HEK293T (cell line): ENCODE results near the gene DAND5.

Experiments used
- ARNT ChIP-seq: fragments of 450-650 bp; IDR thresholded peaks from 2 replicates; pipeline ENCODE4 v1.6.1; 2017; ENCODE audit warnings: mild to moderate bottlenecking
- BHLHE40 ChIP-seq: fragments of 450-650 bp; IDR thresholded peaks from 2 replicates; pipeline ENCODE4 v1.6.1; 2016; ENCODE audit warnings: mild to moderate bottlenecking, moderate library complexity, borderline replicate concordance
- CTBP1 ChIP-seq: fragments of 450-650 bp; IDR thresholded peaks from 2 replicates; pipeline ENCODE4 v1.6.1; 2016; ENCODE audit warnings: borderline replicate concordance
- ELF4 ChIP-seq: fragments of 450-650 bp; IDR thresholded peaks from 2 replicates; pipeline ENCODE4 v1.6.1; 2017; ENCODE audit warnings: antibody characterized with exemption
- FOXA1 ChIP-seq: fragments of 450-650 bp; IDR thresholded peaks from 2 replicates; pipeline ENCODE4 v1.6.1; 2016; ENCODE audit warnings: mild to moderate bottlenecking
- HDGF ChIP-seq: fragments of 450-650 bp; IDR thresholded peaks from 2 replicates; pipeline ENCODE4 v1.6.1; 2017; ENCODE audit warnings: antibody characterized with exemption, borderline replicate concordance
- NFRKB ChIP-seq: fragments of 450-650 bp; IDR thresholded peaks from 2 replicates; pipeline ENCODE4 v1.6.1; 2016; ENCODE audit warnings: mild to moderate bottlenecking, moderate library complexity
- PKNOX1 ChIP-seq: fragments of 450-650 bp; IDR thresholded peaks from 2 replicates; pipeline ENCODE4 v1.6.1; 2016
- SP1 ChIP-seq: fragments of 450-650 bp; IDR thresholded peaks from 2 replicates; pipeline ENCODE4 v1.6.1; 2017
- SUZ12 ChIP-seq: fragments of 450-650 bp; IDR thresholded peaks from 2 replicates; pipeline ENCODE4 v1.6.1; 2016; ENCODE audit warnings: mild to moderate bottlenecking
- ZNF384 ChIP-seq: fragments of 450-650 bp; IDR thresholded peaks from 2 replicates; pipeline ENCODE4 v1.6.1; 2016

- TF ChIP-seq BHLHE40 = no peak
- TF ChIP-seq SP1 = no peak
- 0 out of 2 replicates have a peak, but pooled peaks have one; percentile 24 for TF ChIP-seq ZNF384
- no peak for TF ChIP-seq NFRKB
- no peak for TF ChIP-seq SUZ12
- no peak for TF ChIP-seq HDGF
- TF ChIP-seq PKNOX1 = no peak
- no peak for TF ChIP-seq ARNT
- TF ChIP-seq CTBP1 = no peak
- TF ChIP-seq FOXA1 = no peak
- no peak for TF ChIP-seq ELF4
Observed at GRCh38 chr19:12967907-12968306, 1.5 kb upstream of the DAND5 start.
